ENCODE data around the gene RIPOR2.
"Not testable (repeated sequence)": the region's sequence is repeated elsewhere in the genome, so short reads cannot be mapped to it uniquely, and the experiment has no call there.

The RIPOR2 gene

GRCh38 chr6:24901698-24902328 lies 33.9 kb downstream of the RIPOR2 start:
- no peak for DNase-seq

GRCh38 chr6:24900917-24901697 lies 34.7 kb downstream of the RIPOR2 start:
- DNase-seq = no peak

DNA sequence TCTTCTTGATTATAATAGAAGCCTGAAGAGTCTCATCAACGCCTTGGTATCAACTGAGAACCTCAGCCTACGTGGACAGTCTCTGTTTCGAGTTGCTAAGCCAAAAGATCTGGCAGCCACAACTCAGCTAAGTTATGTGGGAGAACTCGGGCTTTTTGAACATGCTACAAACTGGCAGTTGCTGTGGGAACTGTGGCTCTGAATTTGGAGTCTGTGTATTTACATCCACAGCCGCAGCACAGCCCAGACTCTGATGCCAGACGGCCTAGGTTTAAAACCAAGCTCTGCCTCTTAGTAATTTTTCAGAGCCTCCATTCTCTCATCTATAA lies 35.8 kb downstream of the RIPOR2 start:
- no peak for DNase-seq

- DNase-seq = no peak
Measured at GRCh38 chr6:24899136-24899996, 36.4 kb downstream of the RIPOR2 start.

GRCh38 chr6:24898676-24899075 lies 37.1 kb downstream of the RIPOR2 start:
- DNase-seq = no peak

DNA sequence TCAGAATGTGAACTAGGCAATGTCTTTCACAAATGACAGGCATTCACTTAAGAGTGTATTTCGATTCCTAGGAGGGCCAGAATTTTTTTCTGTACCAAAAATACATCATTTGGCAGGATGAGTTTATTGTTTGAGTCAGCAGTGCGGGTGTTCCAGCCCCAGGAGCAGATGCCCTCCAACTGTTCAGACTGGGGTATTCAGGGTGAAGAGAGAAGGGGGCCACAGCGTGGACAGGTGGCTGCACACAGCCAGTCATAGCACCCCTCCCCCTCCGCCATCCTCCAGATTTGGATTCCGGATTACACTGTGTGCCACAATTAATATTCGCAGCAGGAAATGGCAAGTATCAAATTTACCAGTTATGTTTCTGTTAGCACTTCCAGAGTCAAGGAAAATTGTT lies 38.6 kb downstream of the RIPOR2 start:
- DNase-seq = no peak

DNA sequence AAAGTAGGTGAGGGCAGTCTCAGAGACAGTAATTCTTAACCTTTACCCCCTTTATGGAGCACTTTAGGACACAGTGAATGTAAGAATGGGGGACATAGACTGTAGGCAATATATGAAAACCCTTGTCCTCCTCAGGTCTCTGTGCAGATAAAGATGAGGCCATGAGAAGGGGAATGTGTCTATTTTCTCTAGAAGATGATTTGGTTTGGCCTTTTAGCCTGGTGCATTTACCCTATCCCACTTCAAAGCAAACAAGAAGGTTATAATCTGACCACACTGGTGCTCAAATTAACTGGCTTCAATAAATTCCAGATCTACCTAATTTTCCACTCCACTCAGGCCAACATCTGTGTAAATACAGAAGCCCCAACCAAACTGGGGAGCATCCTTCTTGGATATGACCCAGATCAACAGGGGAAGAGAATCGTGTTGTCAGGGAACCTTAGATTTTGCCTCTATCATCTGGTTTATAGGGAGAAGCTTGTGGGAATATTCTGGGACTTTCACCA lies 42.4 kb downstream of the RIPOR2 start:
- DNase-seq = no peak

DNA sequence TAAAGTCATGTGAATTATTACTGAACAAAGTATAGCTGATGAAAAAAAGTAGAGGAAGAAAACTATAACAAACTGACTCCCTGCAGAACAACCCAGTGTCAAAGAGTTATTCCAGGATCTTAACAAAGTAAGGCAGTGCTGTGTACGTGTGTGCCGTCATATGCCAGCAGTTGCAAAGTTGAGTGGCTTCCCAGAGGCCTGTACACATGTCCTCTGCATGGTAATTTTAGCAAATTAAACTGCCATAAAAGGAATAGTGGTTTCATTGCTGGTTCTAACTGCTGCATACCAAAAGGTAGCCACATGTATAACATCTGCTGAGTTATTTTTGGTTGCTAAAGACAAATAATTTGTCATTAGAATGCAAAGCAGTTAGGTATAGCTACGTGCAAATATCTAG lies 44.8 kb downstream of the RIPOR2 start:
- DNase-seq = no peak

DNA sequence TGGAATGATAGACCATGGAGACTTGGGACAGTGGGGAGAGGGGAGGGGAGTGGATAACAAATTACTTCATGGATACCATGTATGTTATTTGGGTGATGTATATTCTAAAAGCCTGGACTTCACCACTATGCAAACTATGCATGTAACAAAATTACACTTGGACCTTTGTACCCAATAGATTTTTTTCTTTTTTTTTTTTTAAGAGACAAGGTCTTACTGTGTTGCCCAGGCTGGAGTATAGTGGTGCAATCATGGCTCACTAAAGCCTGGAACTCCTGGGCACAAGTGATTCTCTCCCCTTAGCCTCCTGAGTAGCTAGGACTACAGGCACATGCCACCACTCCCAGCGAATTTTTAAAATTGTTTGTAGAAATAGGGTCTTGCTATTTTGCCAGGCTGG lies 45.3 kb downstream of the RIPOR2 start:
- no peak for DNase-seq

DNA sequence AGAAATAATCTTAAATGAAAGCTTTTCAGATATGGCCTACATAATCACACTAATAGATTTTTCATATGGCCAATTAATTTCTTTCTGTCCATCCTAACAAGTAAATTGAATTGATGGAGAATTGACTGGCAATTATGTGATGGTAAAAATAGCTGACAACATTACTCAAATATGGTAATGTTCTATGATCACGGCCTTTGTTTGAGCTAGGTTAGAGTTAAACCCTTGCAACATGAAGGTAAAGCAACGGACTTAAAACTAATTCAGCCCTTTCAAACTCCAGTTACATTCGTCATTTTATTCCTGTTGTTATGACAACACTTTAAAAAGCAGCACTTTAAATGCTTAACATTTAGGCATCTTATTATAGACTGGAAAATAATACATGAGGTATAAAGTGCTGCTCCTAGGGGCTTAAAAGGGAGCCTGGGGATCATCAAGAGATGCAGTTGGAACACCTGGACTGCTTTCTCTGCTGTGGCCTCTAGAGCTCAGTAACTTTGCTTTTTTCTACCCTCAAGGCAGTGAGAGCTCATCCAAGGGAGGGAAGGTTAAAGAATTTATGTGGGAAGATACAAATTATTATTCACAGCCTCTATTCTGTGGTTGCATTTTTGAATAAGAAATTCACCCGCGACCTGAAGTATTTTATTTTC lies 46.9 kb downstream of the RIPOR2 start:
- DNase-seq = no peak

DNA sequence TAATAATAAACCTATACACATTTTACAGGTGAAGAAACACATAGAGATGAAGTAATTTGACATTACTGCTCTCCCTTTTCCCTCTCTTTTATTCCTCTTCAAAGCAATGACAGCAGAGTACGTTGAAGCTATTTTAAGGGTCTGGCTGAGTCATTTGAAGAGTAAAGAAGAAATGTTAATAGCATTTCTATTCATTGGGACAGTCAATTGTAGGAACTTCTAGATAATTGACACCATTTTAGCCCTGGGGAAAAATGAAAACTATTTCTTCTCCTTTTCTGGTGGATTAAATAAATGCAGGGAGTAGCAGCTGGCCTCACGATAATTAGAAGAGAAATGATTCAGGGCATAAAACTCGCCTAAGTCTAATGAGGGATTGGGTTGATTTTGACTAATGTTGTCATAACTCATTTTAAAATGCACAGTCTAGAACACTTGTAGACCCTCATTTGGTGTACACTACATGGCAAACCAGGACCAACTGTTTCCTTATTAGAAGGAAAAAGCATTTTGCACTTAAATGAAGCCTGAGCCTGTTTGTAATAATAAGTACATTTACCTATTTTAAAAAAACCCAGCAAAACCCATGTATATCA lies 48.1 kb downstream of the RIPOR2 start:
- DNase-seq = no peak

- no peak for DNase-seq
Measured at GRCh38 chr6:24883618-24884017, 52.1 kb downstream of the RIPOR2 start.

GRCh38 chr6:24882835-24883555 lies 52.8 kb downstream of the RIPOR2 start:
- no peak for DNase-seq

GRCh38 chr6:24882295-24882694 lies 53.5 kb downstream of the RIPOR2 start:
- DNase-seq = no peak

- no peak for DNase-seq
Measured at GRCh38 chr6:24881376-24881775, 54.4 kb downstream of the RIPOR2 start.

DNA sequence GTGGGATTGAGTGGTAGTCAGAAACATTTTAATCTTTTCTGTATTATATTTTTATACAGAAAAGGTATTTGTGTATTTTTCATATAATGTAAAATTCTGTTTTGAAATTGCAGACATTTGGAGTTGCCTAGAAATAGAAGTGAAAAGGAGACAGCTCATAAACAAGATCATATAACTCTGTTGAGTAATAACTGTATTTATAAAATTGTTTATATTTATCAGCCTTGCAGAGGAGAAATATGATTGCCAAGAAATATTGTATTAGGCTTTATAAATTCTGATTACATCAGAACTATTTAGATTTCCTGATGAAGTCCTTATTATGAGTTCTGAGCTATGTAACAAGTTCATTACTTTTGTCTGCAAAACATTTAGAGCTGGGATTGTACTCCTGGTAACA lies 55.3 kb downstream of the RIPOR2 start:
- no peak for DNase-seq

- DNase-seq = no peak
Measured at GRCh38 chr6:24879351-24879750, 56.4 kb downstream of the RIPOR2 start.

GRCh38 chr6:24877747-24878146 lies 58.0 kb downstream of the RIPOR2 start:
- not testable (repeated sequence) for DNase-seq

GRCh38 chr6:24876499-24877465 lies 59.0 kb downstream of the RIPOR2 start:
- no peak for DNase-seq

- DNase-seq = no peak
Measured at GRCh38 chr6:24875534-24875901, 60.2 kb downstream of the RIPOR2 start.

Measured in NCI-H345 (cell line).